GM19043 (cell line): ENCODE data around the gene FBXL7.

ENCODE experiments used
- ATAC-seq: cut with Tn5 transposase; IDR thresholded peaks from one replicate; pipeline ENCODE4 v1.9.1; 2021; ENCODE audit warnings: low read depth; ENCODE audit not compliant: unreplicated experiment

Gene FBXL7

GRCh38 chr5:15904899-15905830 lies 405.2 kb downstream of the FBXL7 start:
- ATAC-seq, result no peak

DNA sequence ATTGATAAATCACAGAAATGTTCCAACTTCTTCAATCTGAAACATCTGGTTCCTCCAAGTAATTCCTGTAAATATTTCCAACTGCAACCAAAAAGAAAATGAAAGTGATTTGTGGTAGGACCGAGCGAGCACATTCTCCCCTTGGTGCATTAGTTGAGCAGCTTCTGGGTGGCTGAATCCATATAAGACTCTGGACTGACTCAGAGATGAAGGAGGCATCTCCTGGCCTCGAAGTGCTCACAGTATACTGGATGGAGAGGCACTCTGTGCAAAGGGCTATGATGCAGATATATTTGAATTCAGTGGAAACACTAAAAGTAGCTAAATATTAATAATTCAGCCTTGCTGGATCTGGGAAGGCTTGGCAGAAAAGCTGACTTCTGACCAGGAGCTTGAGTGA lies 414.7 kb downstream of the FBXL7 start:
- ATAC-seq, result no peak

DNA sequence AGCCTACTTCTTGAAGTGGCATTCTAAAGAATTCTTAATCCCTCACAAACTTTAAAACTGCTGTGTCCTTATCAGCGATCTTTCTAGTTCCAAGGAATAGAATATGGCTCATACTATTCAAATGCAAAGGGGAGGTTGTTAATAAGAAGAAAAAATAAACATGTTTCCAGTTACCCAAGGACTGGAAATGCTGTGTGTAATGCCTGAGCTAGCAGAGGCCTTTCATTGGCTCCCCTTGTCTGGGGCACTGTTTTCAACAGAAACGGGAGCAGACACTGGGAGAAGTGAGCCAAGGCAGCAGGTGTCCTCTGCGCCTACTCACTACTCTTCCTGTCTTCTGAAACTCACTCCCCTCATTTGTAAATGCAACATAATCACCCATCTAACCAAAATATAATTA lies 426.6 kb downstream of the FBXL7 start:
- no peak for ATAC-seq

GRCh38 chr5:15927710-15928380 lies 427.9 kb downstream of the FBXL7 start:
- ATAC-seq, result no peak

DNA sequence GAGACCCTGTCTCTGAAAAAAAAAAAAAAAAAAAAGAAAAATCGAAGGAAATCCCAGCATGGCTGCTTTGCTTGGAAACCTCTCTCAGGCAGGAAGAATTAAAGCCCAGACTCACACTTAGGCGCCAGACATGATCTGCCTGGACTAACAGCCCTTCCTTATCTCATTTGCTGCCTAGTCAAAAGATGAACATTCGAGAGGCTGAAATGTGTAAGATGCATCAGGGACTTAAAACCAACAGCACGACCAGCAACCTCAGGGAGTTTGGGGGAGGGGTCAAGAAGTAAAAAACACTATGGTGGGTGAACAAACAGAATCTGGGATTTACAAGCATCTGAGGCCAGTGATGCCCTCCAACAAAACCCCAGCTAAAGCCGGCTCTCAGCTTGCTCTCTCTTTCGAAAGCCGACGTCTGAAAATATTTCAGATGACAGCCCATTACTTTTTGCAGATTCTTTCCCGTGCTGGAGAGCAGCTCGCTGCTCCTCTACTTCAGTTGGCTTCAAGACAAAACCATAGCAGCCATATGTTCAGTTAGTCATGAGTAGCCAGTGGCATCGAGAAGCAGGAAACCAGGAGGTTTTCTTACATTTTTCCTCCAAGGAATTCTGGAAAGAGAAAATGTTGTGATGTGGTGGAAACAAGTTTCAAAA lies 429.8 kb downstream of the FBXL7 start:
- no peak for ATAC-seq

DNA sequence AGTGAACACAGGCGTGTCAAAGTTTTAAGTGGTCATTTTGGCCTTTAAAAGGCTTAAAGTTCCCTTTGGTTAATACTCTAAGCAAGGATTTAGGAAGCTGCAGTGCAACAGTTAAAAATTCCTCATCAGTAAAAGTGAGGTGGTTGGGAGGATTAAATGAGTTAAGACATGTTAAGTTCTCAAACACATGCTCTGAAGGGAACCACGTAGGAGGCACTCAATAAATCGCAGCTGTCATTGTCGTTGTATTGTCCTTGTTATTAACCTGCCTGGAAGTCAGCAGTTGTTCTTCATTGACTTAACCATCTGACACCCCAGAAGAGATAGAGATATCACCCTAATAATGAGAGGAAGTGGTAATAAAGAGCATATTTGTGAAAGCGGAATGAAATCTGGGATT lies 432.1 kb downstream of the FBXL7 start:
- no peak for ATAC-seq

- ATAC-seq, result no peak
Observed at GRCh38 chr5:15933259-15934207, 433.6 kb downstream of the FBXL7 start.

DNA sequence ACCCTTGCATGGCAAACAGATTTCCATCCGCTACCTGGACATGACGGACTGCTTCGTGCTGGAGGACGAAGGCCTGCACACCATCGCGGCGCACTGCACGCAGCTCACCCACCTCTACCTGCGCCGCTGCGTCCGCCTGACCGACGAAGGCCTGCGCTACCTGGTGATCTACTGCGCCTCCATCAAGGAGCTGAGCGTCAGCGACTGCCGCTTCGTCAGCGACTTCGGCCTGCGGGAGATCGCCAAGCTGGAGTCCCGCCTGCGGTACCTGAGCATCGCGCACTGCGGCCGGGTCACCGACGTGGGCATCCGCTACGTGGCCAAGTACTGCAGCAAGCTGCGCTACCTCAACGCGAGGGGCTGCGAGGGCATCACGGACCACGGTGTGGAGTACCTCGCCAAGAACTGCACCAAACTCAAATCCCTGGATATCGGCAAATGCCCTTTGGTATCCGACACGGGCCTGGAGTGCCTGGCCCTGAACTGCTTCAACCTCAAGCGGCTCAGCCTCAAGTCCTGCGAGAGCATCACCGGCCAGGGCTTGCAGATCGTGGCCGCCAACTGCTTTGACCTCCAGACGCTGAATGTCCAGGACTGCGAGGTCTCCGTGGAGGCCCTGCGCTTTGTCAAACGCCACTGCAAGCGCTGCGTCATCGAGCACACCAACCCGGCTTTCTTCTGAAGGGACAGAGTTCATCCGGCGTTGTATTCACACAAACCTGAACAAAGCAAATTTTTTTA lies 436.7 kb downstream of the FBXL7 start:
- ATAC-seq, result no peak

DNA sequence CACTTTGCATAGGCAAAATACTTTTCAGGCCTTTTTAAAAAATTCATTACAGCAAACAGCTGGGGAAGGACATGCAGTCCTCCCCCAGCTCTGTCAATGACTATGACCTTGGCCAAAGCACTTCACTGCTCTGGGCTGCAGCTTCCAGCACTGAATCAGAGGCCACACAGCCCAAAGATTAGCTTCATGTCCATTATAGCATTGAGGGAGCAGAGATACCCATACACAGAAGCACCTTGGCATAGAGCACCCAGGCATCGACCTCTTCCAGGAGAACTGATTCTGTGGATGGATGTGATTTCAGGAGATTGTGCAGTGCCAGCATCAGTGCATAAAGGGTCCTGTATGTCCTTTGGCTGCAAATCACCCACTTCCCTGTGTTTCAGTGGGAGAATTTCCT lies 437.7 kb downstream of the FBXL7 start:
- ATAC-seq, result no peak

GRCh38 chr5:15938186-15938585 lies 438.2 kb downstream of the FBXL7 start:
- no peak for ATAC-seq

- ATAC-seq, result no peak
Observed at GRCh38 chr5:15938961-15939360, 439.0 kb downstream of the FBXL7 start.

DNA sequence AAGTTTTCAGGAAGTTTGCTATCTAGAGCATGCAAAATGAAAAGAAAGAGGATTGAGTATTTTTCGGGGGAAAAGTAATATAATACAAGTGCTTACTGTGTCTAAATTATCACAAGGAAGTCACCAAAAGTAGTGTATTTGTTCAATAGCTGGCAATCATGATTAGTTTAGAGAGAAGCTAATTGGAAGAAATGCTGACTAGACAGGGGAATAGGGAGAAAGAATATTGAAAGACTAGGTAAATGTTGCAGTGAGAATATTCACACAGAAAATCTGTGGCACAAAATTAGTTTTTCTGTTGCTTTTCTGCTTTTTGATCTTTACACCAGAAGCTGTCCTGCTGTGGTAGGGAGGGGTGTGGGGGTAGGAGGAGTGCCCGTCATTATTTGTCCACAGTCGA lies 440.9 kb downstream of the FBXL7 start:
- no peak for ATAC-seq

- ATAC-seq, result no peak
Observed at GRCh38 chr5:15943487-15943886, 443.5 kb downstream of the FBXL7 start.

- ATAC-seq, result no peak
Observed at GRCh38 chr5:15946026-15946425, 446.0 kb downstream of the FBXL7 start.

DNA sequence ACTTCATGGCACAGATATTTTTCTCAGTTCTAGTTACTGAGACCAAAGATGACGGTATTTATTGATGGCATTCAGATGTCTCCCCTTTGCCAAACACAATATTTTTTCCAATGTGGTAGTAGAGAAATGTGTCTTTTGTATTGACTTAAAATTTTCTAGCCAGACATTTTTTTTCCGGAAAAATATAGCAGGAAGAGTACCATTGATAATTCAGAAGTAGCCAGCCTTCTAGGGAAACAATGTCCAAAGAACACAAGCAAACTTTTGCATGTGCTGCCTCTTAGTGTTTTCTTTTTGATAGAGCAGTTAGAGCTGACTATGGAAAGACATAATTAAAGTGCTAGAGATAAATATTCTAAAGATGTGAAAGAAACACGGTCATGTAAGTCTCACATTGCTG lies 448.2 kb downstream of the FBXL7 start:
- no peak for ATAC-seq

- no peak for ATAC-seq
Observed at GRCh38 chr5:15951126-15951525, 451.1 kb downstream of the FBXL7 start.

- no peak for ATAC-seq
Observed at GRCh38 chr5:15951550-15951949, 451.6 kb downstream of the FBXL7 start.

- ATAC-seq, result no peak
Observed at GRCh38 chr5:15956622-15957021, 456.6 kb downstream of the FBXL7 start.

DNA sequence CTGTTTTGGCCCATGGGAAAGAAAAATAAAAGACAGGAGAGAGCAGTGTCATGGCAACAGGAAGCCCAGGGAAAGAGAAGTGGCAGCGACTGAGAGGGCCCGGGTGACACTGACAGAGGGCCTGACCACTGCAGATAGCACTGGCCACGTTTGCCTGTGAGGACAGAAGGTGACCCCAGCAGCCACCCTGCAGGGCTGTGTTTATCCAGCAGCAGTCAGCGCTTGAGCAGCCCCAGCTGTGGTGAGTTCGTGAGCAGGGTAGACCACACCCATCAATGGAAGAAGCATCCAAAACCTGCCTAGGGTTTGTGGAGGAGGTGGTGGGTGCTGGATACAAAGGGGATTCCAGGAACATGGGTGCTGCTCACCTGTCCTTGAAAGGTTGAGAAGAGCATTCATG lies 457.1 kb downstream of the FBXL7 start:
- ATAC-seq, result no peak
